Endothelial cell (in vitro differentiated cells): ENCODE measurements around the gene GARIN1A. TPM values are rescaled to one million over a fixed set of nuclear protein-coding genes. Genes with fewer than 3 reads are reported as not detected.
A peak's percentile ranks its signal among the peaks of the same experiment; 100 is the strongest.

Experiments
- DNase-seq: peaks from one replicate; pipeline ENCODE4 v3.0.0; 2021; ENCODE audit warnings: low spot score
- H3K27ac Mint-ChIP-seq: one replicate; pipeline ENCODE4 v1.8.0; 2021; ENCODE audit warnings: mixed read lengths, inconsistent platforms; ENCODE audit not compliant: unreplicated experiment
- H3K27me3 Mint-ChIP-seq: one replicate; pipeline ENCODE4 v1.8.0; 2021; ENCODE audit warnings: mild to moderate bottlenecking, moderate library complexity, mixed read lengths, inconsistent platforms; ENCODE audit not compliant: unreplicated experiment
- H3K36me3 Mint-ChIP-seq: one replicate; pipeline ENCODE4 v1.8.0; 2021; ENCODE audit warnings: mild to moderate bottlenecking, low read depth, mixed read lengths, inconsistent platforms; ENCODE audit not compliant: unreplicated experiment
- H3K4me1 Mint-ChIP-seq: one replicate; pipeline ENCODE4 v1.8.0; 2021; ENCODE audit warnings: mild to moderate bottlenecking, mixed read lengths, inconsistent platforms; ENCODE audit not compliant: unreplicated experiment
- H3K4me3 Mint-ChIP-seq: one replicate; pipeline ENCODE4 v1.8.0; 2021; ENCODE audit warnings: mild to moderate bottlenecking, mixed read lengths, inconsistent platforms; ENCODE audit not compliant: unreplicated experiment
- H3K9me3 Mint-ChIP-seq: one replicate; pipeline ENCODE4 v1.8.0; 2021; ENCODE audit warnings: mixed read lengths, inconsistent platforms; ENCODE audit not compliant: unreplicated experiment
- CTCF ChIP-seq: fragments of 200-600 bp; sonication (generic); IDR thresholded peaks from one replicate; pipeline ENCODE4 v1.5.0; 2021; ENCODE audit warnings: antibody characterized with exemption; ENCODE audit not compliant: unreplicated experiment
- total RNA-seq: library from RNA; stranded (reverse); fragmentation: NEBNext Ultra II Directional; extraction: Animal tissue kit (Norgen Biotek cat#: 25700); gene quantifications from one replicate; pipeline ENCODE4 v1.2.1, GENCODE V29; 2021; ENCODE audit not compliant: unreplicated experiment

The GARIN1A gene
- total RNA-seq, 1 donor from 2014 or later, result 4.3 TPM

- no peak for TF ChIP-seq CTCF
- H3K27ac Mint-ChIP-seq, result no peak overlapping the region
These were observed 19.1 kb downstream of the GARIN1A start for GRCh38 chr7:128691227-128691626.

GRCh38 chr7:128692623-128693270, 20.7 kb downstream of the GARIN1A start:
- no peak overlapping the region for H3K4me3 Mint-ChIP-seq
- H3K9me3 Mint-ChIP-seq, result no peaks in the 10 kb centered on the region
- TF ChIP-seq CTCF, result no peak
- peaks cover 7% of the 10 kb centered on the region for H3K4me1 Mint-ChIP-seq
- H3K27ac Mint-ChIP-seq, result no peak overlapping the region
- no peak for DNase-seq
- H3K36me3 Mint-ChIP-seq, result peaks cover 7% of the 10 kb centered on the region
- H3K27me3 Mint-ChIP-seq, result no peaks in the 10 kb centered on the region

More at GRCh38 chr7:128691227-128691626, 19.1 kb downstream of the GARIN1A start:
- Mint-ChIP-seq H3K27me3 (no peaks in the 10 kb centered on the region), H3K4me1 (peaks cover 2% of the 10 kb centered on the region), H3K4me3 (no peak overlapping the region), H3K36me3 (peaks cover 23% of the 10 kb centered on the region), H3K9me3 (no peaks in the 10 kb centered on the region)
- no peak for DNase-seq

- no peak overlapping the region for H3K27ac Mint-ChIP-seq
- H3K36me3 Mint-ChIP-seq, result peaks cover under 1% of the 10 kb centered on the region
- peaks cover 4% of the 10 kb centered on the region for H3K27me3 Mint-ChIP-seq
- no peak for DNase-seq
- H3K9me3 Mint-ChIP-seq, result no peaks in the 10 kb centered on the region
- H3K4me1 Mint-ChIP-seq, result peaks cover 12% of the 10 kb centered on the region
- no peak overlapping the region for H3K4me3 Mint-ChIP-seq
- no peak for TF ChIP-seq CTCF
These were observed 21.4 kb downstream of the GARIN1A start for GRCh38 chr7:128693373-128694015.

- Mint-ChIP-seq H3K4me1 (peaks cover 12% of the 10 kb centered on the region), H3K27ac (no peak overlapping the region), H3K36me3 (no peaks in the 10 kb centered on the region), H3K27me3 (peaks cover 4% of the 10 kb centered on the region), H3K9me3 (no peaks in the 10 kb centered on the region), H3K4me3 (no peak overlapping the region)
- DNase-seq, result no peak
- no peak for TF ChIP-seq CTCF
These were observed 22.6 kb downstream of the GARIN1A start for GRCh38 chr7:128694738-128695137.

- peak overlapping the region; percentile 96 for H3K4me3 Mint-ChIP-seq
- H3K9me3 Mint-ChIP-seq, result no peaks in the 10 kb centered on the region
- H3K27me3 Mint-ChIP-seq, result peaks cover 4% of the 10 kb centered on the region
- DNase-seq, result peak; percentile 60
- peaks cover 4% of the 10 kb centered on the region for H3K36me3 Mint-ChIP-seq
- no peak overlapping the region for H3K27ac Mint-ChIP-seq
- TF ChIP-seq CTCF, result no peak
- peaks cover 15% of the 10 kb centered on the region for H3K4me1 Mint-ChIP-seq
These were observed 25.3 kb downstream of the GARIN1A start for GRCh38 chr7:128697302-128697905.
